GM21381 (cell line): ENCODE measurements around the gene ARHGEF35.
"Not testable (repeated sequence)": the region's sequence is repeated elsewhere in the genome, so short reads cannot be mapped to it uniquely, and the experiment has no call there.

ENCODE experiments used
- ATAC-seq: cut with Tn5 transposase; IDR thresholded peaks from one replicate; pipeline ENCODE4 v1.9.1; 2021; ENCODE audit warnings: mild to moderate bottlenecking, moderate library complexity; ENCODE audit not compliant: unreplicated experiment

ARHGEF35 gene

DNA sequence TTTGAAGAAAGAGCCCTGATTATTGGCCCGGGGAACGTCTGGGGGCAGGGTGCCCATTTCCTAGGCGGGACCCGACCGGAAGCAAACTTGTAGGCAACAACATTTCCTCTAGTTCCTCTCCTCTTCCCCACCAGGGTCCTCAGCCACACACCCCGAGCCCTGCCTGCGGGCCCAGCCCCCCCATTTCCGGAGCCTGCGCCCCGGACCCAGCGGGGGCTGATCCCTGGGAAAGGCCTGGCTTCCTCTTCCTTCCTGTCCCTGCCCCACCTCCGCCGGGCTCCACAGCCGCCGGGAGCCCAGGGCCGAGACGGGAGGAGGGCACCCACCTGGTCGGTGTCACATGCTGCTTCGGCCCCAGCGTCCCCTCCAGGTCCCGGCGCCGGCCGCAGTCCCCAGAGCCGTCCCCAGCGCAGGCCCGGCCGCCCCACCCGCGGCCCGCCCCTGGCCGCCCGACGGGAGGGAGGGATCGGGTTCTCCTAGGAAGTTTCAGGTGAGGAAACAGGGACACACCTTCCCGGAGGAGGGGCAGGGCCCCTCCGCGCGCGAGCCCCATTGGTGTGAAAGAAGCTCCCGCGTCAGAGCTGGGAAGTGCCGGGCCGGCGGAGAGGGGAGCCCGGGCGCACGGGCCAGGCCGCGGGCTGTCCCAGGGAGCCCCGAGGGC is at the start of gene ARHGEF35:
TSS of gene ARHGEF35 (minus strand) at position 622 of the 661 bp plus-strand sequence. CDS start 7,450 bp downstream, outside the sequence.
- peak; percentile 68 for ATAC-seq

DNA sequence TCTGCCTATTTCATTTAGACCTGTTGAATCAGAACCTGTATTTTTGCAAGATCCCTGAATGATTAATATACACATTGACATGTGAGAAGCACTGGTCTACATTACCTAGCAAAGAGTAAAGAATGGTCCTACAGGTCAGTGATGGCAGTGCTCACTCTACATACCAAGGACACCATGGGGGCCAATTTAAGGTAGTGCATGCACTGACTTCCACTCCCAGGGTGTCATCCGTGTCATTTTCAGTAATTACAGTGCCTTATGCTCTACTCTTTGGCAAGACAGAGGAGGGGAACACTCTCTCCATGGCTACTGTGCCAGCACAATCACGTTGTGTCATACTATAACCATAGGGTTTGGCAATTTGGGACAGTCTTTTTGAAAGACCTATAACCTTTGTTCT is 49.7 kb upstream of the ARHGEF35 start:
- ATAC-seq: not testable (repeated sequence)

DNA sequence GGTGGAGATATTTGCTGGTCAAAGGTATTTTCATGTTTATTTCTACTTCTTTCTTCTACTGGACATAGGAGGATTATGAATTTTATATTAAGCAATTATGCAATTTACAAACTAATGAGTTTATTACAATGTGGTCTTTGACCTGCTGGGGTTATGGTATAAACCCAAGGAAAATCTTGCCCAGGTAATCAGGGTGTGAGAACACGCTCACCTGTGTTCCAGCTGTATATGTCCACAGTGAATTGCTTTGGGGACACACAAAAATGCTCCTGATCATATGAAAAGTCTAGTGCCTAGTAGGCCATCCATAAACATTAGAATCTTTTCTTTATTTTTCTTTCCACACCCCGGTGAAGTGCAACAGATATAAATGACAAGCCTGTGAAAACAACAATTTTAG is 43.7 kb upstream of the ARHGEF35 start, which contains the start of gene OR2A42:
TSS of gene OR2A42 (minus strand) at position 241 of the 400 bp plus-strand sequence. CDS start 6,762 bp downstream, outside the sequence.
- not testable (repeated sequence) for ATAC-seq

DNA sequence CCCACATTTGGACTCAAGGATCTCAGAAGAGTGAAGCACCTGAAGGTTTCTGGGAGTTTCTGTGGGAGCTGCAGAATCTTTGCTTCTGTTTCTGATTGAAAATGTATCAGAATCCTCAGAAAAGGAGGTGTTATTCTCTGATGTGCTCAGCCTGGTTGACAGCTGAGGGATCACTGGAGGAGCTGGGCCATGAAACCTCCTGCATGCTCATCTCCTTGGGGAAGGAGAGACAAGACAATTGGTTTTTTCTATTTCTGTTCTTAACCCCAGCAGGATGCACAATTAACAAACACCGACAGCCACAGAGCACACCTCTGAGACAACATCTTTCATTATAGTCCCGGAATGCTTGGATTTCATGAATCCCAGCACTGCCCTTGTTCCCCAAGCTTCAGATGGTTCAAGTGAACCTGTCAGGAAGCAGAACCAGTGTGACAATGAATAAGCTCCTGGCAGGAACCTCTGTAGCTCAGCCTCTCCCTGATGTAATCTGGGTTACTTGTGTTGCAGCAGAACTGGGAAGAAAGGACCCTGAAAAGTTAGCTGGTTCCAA is 43.0 kb upstream of the ARHGEF35 start:
- not testable (repeated sequence) for ATAC-seq

DNA sequence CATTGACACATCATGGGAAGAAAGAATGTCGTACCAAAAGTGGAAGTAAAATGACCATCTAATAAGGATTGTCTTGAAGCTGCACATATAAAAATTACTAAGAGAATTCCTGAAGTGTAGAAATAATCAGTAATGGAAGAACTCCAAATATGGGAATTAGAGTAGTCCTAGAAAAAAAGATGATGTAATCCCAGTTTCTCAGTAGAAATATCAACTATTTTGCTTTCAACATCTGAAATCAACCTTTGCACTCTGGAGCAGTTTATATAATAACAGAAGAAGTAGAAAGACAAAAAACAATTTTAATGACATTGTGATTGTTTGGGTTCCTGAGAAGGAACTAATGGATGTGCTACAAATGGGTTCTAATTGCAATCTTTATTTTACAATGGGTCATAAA is 37.4 kb upstream of the ARHGEF35 start:
- not testable (repeated sequence) for ATAC-seq

DNA sequence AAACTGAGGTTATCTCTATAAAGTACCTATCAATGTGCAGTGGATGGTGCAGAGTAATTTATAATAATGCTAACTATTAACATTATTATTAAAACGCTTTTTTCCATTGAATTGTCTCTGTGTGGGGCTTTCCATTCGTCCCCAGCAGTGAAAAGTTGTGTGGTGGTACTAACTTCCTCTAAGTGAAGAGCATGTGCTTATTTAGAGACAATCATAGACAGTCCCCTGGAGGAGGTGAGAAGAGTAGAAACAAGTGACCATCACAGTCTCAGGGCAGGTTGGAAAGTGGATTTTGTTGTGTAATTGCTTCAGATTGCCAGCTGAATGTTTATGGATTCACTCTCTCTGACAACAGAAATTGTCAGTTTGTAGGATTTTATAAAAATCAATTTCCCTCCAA is 35.4 kb upstream of the ARHGEF35 start:
- ATAC-seq: not testable (repeated sequence)

DNA sequence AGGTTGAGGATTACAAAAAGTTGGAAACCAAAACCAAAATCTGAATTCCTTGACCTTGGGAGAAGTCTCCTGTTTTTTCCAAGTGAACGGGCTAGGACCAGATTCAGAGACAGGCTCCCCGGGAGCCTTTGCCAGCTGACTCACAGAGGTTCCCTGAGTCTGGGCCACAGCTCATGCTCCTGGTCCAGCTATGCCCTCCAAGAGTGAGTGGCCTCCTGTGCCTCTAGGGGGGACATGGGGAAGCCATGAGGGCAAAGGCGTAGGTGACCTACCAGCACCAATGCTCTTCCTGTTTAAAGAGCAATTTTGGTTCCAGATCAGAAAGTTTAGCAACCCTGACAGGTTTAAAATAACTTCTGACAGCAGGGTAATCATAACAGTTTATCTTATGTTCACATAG is 33.2 kb upstream of the ARHGEF35 start:
- ATAC-seq: not testable (repeated sequence)

DNA sequence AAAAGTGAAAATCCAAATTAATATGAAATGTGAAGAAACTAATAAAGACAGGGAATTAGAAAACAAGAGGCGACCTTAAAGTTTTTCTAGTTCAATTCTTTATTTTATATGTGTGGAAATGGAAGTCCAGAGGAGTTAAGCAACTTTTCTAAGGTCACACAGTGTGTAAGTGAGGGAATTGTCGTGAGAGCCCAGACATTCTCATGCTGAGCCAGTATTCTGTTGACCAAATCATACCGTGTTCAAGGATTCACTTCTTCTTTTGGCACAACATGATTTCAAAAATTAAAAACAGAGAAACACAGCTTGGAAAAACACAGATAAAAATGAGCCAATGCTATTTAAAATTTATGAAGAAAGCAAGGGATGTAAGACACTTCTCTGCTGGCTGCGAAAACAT is 31.2 kb upstream of the ARHGEF35 start:
- not testable (repeated sequence) for ATAC-seq

DNA sequence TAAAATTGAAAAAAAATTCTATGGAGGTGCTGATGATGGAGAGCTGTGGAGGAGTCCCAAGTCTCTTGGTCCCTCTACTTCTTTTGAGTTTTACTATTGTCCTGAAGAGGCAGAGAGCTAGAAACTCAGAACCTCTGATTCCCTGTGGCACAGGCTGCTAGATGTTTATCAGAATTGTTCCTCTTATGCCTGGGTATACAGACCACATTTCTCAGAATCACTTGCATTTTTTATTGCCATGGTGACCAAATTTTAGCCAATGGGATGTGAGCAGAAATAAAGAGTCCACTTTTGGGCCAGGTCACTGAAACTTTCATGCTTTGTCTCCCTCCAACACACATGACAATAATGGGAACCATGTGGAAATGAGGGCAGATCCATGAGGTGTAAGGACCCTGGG is 28.0 kb upstream of the ARHGEF35 start:
- ATAC-seq: not testable (repeated sequence)

DNA sequence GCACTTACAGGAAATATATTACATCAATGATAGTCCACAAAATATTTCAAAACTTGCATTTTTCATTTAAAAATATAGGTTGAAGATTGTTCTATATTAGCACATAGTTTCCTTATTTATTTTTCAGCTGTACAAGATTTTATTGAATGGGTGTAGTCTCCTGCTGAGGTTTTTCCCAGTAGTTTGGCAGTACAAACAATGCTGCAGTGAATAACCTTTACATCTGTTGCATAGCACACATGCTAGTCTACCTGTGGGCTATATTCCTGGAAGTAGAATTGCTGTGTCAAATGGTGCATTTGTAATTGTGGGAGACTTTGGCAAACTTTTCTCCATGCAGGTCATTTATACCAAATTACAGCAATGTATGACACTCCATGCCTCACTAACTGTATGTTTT is 24.9 kb upstream of the ARHGEF35 start:
- ATAC-seq: not testable (repeated sequence)

DNA sequence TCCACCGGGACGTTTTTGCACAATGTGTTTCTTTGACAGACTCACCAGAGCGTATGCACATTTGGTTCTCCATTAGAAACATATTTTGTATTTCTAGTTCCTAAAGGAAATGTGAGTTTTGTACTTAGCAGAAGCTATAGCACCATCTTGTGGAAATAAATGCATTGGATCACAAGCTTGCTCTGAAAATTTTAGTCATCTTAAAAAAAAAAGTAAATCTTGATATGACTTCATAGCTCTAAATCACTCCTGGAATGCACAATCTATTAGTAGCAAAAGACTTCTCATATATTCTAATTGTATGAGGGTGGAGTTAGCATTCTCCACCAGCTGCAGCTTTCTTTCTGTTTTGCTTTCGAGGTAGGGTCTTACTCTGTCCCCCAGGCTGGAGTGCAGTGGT is 23.5 kb upstream of the ARHGEF35 start:
- ATAC-seq: not testable (repeated sequence)

DNA sequence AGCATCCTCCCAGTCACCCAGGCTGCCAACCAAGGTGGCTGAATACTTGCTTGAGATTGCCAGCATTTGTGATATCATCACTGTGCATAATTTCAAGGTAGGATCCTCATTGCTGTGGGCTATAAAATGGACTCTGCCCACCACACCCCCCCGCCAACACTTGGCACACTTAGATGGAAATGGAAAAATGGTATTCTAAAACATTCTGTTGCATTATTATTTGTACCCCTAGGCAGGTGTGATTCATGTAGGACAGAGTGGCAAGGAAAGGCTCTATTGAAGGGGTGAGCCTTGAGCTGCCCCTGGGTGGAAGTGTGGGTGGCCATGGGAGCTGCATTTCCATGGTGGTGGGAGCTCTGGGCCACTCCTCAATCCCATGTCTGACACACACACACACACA is 22.9 kb upstream of the ARHGEF35 start:
- ATAC-seq: not testable (repeated sequence)

DNA sequence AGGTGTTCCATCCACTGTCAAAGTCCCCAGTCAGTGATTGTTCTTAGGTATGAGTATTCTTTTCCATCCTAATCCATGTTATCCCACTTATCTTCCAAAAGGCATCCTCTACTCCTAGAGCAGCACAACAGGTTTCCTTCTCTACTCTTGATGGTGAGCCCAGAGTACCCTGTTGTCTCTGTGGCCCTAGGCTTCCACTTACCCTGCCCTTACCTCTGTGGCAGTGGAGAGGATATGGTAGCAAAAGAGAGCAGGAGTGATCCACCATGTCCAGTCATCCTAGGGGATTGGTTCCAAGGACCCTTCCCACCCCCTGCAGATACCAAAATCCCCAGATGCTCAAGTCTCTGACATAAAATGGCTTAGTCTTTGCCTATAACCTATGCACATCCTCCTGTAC is 21.6 kb upstream of the ARHGEF35 start:
- not testable (repeated sequence) for ATAC-seq

DNA sequence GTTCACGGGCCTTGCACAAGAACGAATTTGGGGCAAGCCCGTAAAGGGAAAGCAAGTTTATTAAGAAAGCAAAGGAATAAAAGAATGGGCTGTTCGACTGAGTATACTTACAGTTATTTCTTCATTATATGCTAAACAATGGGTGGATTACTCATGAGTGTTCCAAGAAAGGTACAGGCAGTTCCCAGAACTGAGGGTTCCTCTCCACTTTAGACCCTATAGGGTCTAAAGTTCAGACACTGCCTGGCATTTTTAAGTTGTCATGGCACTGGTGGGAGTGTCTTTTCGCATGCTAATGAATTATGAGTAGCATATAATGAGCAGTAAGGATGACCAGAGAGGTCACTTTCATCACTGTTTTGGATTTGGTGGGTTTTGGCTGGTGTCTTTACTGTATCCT is 9.7 kb upstream of the ARHGEF35 start:
- not testable (repeated sequence) for ATAC-seq

DNA sequence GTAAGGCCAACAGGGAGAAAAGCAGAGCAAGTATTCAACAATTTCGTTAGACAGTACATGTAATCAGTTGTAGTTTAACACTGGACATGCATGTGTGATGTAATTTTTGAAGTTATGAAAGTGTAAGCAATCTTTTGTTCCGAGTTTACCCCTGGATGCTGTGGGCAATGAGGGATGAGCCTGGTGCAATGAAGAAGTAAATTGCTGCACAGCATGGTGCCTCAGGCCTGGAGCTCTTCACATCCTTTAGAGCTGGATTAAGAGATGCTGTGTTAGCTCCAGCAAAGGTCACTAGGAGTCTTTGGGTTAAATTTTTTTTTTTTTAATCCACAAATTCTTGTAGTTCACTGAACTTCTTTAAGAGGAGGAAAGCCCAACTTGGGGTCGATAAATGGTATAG is 7.5 kb upstream of the ARHGEF35 start:
- ATAC-seq: not testable (repeated sequence)

DNA sequence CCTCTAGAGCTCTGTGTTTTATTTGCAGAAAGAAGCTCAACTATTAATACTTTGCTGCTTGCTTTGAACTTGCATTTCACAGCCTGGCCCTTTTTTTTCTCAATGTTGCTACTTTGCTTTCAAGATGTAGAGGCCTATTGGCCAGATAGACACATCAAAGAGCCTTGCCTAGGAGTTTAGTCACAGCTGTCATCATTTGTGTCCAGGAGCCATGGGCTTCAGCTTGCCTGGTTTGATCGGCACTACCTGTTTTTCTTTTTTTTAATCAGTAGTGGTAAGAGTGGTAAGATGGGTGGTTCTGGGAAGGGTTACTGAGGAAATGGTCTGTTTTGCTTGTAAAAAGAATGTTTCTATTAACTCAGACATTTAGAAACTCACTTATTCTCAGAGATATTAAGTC is 6.3 kb upstream of the ARHGEF35 start:
- peak; percentile 26 for ATAC-seq

DNA sequence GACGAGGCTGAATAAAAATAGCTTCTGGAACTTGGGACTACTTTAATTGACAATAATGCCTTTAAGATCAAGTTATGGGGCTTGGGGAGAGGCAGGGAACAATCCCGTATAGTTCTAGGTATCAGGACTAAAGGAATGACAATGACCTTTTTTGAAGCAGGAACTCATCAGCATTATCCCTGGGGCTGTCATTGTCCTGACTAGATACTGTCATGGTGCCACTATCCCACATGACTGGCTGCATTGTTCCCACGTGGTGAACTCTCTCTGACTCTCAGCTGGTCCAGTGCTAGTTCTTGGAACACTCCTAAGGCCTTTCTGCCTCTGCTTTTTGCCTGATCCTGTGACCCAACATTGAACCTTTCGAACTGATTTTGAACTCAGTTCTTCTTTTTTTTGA is 3.3 kb upstream of the ARHGEF35 start:
- not testable (repeated sequence) for ATAC-seq

DNA sequence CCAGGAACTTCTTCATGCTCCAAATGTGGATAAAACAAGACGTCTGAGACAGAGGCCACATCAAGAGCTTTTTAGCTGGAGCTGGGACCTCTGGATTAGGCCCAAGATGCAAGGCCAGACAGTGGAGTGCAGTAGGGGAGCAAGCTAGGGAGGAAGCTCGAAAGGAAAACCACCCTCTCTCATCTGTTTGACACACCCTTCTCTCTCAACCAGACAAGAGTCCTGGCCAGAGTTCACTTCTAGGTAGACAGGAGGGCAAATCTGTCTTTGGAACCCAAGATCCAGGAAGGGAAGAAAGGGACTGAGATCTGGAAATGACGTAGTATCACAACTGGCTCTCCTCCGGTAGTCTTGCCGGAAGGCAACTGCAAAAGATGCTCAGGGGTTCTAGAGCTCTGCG is 1.2 kb downstream of the ARHGEF35 start:
- not testable (repeated sequence) for ATAC-seq

DNA sequence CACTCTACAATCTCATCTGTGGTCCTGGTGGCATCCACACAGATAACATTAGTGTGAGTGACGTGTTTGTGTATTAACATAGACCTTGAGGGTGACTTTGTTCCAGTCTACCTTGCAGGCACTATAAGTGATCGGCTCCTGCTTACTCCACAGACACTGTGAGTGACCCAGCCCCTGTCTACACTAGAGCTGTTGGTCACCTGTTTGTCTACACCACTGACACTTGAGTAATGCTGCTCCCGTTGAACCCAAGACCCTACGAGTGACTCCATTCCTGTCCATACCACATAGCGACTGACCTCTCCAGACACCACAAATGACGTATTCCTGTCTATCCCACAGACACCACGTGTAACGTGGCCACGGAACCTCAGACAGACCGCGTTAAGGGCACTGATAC is 1.9 kb downstream of the ARHGEF35 start:
- ATAC-seq: not testable (repeated sequence)

DNA sequence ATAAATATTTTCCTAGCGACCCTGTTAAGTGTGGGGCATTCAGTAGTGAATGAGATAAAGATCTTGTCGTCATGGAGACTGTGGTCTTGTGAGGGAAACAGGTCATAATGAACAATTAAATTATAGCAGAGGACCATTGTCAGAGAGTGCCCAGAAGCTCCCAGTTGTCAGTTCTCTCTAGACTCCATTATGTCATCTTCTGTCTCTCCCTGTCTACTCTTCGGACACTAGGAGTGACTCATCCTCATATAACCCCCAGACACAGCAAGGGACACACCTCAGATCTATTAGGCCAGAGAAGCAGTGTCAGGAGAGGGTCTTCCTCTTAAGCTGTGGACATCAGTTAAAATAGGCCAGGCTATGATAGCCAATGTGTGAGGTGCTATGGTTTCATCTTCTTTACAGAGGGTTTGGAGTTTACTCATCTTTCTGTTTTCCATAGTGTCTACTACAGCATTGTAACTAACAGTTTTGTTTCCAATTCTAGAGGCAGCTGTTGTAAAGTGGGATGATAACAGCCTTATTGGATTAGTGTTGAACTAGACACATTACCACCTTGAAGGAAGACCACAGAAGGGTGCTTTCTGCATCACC is 7.0 kb downstream of the ARHGEF35 start:
- not testable (repeated sequence) for ATAC-seq

DNA sequence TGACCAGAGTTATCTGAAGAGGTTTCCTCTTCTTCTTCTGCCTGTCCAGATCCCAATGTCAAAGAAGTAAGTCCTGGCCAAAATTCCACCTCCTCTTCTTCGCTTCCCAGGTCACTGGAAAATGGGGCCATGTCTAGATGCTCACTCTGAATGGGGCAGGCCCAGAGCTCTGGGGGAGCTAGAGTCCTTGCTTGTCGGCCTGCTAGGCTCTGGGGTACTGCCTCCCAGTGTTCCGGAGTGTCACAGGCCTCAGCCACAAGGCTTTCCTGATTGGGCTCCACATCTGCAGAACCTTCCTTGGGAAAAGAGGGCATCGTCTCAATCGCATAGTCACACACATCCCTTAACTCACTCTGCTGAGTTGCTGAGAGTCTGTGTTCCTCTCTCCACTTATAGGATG is 7.8 kb downstream of the ARHGEF35 start:
- not testable (repeated sequence) for ATAC-seq

DNA sequence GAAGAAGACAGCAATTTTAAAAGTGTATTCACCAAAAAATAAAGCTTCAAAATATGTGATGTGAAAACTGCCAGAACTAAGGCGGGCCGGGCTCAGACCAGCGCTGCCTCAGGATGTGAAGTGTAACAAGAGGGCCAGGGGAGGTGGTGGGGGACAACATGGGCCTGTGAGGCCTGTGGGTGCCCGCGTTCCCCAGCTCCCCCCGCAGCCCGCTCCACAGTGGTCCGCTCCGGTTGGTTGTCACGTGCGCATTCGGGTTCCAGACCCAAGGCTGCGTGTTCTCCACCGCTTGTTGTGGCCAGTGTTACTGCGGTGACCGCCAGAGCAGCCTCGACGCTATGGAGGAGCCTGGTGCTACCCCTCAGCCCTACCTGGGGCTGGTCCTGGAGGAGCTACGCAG is 12.5 kb downstream of the ARHGEF35 start, which contains the start of gene CTAGE4:
TSS of gene CTAGE4 (plus strand) at position 301 of the 400 bp plus-strand sequence. CDS start at position 339, 38 bp downstream.
- not testable (repeated sequence) for ATAC-seq
